HEK293 (cell line): ENCODE measurements around the gene FAHD2A.

Source experiments
- GFI1B ChIP-seq: fragments of 450-650 bp; formaldehyde crosslinking; IDR thresholded peaks from 2 replicates; pipeline ENCODE4 v1.5.1; 2016; ENCODE audit warnings: missing biosample characterization, missing genetic modification characterization
- PATZ1 ChIP-seq: fragments of 450-650 bp; formaldehyde crosslinking; IDR thresholded peaks from 2 replicates; pipeline ENCODE4 v1.5.1; 2016; ENCODE audit warnings: missing biosample characterization, missing genetic modification characterization
- SP2 ChIP-seq: fragments of 450-650 bp; formaldehyde crosslinking; IDR thresholded peaks from 2 replicates; pipeline ENCODE4 v1.5.1; 2016; ENCODE audit warnings: missing biosample characterization, missing genetic modification characterization
- ZBTB8A ChIP-seq: fragments of 450-650 bp; formaldehyde crosslinking; IDR thresholded peaks from 2 replicates; pipeline ENCODE4 v1.5.1; 2016; ENCODE audit warnings: missing biosample characterization, missing genetic modification characterization
- ZNF529 ChIP-seq: fragments of 450-650 bp; formaldehyde crosslinking; IDR thresholded peaks from 2 replicates; pipeline ENCODE4 v1.5.1; 2017; ENCODE audit warnings: missing genetic modification characterization, missing biosample characterization; ENCODE audit not compliant: insufficient replicate concordance
- ZNF548 ChIP-seq: fragments of 450-650 bp; formaldehyde crosslinking; IDR thresholded peaks from 2 replicates; pipeline ENCODE4 v1.5.1; 2016; ENCODE audit warnings: missing biosample characterization, missing genetic modification characterization
- ZNF596 ChIP-seq: fragments of 450-650 bp; IDR thresholded peaks from 2 replicates; pipeline ENCODE4 v1.5.0; 2018; ENCODE audit warnings: missing biosample characterization, mild to moderate bottlenecking, missing genetic modification characterization, moderate library complexity
- TF ChIP-seq, protein P1 (sequence below): fragments of 450-650 bp; formaldehyde crosslinking; IDR thresholded peaks from 2 replicates; pipeline ENCODE4 v1.5.1; 2016; ENCODE audit warnings: missing biosample characterization, missing genetic modification characterization, low read depth
- TF ChIP-seq, protein P2 (sequence below): fragments of 450-650 bp; formaldehyde crosslinking; IDR thresholded peaks from 2 replicates; pipeline ENCODE4 v1.5.1; 2016; ENCODE audit warnings: missing biosample characterization, missing genetic modification characterization

DNA sequence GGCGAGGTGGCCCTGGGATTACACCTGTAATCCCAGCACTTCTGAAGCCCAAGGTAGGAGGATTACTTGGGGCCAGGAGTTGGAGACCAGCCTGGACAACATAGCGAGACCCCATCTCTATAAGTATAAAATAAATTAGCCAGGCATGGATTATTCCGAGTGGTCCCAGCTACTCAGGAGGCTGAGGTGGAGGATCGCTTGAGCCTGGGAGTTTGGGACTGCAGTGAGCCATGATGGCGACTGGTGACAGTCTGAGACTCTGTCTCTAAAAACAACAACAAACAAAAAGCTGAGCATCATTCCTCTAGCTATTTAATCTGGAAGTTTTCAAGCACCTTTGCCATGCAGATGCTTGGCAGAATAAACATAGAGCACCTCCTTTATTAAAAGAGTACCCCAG lies 21.8 kb upstream of the FAHD2A start:
- TF ChIP-seq GFI1B (tag by site-specific recombination) (no peak), ZNF529 (tag by site-specific recombination) (no peak), ZNF548 (tag by site-specific recombination) (no peak), ZBTB8A (tag by site-specific recombination) (no peak), PATZ1 (no peak), SP2 (tag by site-specific recombination) (no peak), ZNF596 (tag by site-specific recombination) (no peak)
- TF ChIP-seq, protein P1, sequence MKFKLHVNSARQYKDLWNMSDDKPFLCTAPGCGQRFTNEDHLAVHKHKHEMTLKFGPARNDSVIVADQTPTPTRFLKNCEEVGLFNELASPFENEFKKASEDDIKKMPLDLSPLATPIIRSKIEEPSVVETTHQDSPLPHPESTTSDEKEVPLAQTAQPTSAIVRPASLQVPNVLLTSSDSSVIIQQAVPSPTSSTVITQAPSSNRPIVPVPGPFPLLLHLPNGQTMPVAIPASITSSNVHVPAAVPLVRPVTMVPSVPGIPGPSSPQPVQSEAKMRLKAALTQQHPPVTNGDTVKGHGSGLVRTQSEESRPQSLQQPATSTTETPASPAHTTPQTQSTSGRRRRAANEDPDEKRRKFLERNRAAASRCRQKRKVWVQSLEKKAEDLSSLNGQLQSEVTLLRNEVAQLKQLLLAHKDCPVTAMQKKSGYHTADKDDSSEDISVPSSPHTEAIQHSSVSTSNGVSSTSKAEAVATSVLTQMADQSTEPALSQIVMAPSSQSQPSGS (tag by site-specific recombination): no peak
- TF ChIP-seq, protein P2, sequence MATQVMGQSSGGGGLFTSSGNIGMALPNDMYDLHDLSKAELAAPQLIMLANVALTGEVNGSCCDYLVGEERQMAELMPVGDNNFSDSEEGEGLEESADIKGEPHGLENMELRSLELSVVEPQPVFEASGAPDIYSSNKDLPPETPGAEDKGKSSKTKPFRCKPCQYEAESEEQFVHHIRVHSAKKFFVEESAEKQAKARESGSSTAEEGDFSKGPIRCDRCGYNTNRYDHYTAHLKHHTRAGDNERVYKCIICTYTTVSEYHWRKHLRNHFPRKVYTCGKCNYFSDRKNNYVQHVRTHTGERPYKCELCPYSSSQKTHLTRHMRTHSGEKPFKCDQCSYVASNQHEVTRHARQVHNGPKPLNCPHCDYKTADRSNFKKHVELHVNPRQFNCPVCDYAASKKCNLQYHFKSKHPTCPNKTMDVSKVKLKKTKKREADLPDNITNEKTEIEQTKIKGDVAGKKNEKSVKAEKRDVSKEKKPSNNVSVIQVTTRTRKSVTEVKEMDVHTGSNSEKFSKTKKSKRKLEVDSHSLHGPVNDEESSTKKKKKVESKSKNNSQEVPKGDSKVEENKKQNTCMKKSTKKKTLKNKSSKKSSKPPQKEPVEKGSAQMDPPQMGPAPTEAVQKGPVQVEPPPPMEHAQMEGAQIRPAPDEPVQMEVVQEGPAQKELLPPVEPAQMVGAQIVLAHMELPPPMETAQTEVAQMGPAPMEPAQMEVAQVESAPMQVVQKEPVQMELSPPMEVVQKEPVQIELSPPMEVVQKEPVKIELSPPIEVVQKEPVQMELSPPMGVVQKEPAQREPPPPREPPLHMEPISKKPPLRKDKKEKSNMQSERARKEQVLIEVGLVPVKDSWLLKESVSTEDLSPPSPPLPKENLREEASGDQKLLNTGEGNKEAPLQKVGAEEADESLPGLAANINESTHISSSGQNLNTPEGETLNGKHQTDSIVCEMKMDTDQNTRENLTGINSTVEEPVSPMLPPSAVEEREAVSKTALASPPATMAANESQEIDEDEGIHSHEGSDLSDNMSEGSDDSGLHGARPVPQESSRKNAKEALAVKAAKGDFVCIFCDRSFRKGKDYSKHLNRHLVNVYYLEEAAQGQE: no peak
